K562 (cell line): ENCODE measurements around the gene SIGLEC5. TPM values are rescaled to one million over a fixed set of nuclear protein-coding genes. Genes with fewer than 3 reads are reported as not detected.

ENCODE experiments used
- DACH1 ChIP-seq: fragments of 450-650 bp; IDR thresholded peaks from 2 replicates; pipeline ENCODE4 v1.6.1; 2018; ENCODE audit not compliant: partially characterized antibody
- REST ChIP-seq, 2 experiments: fragments of 450-650 bp; formaldehyde crosslinking in 1 of 2; IDR thresholded peaks; 2 replicates each; pipeline versions ENCODE4 v1.4.0 to v1.6.1; 2014 to 2020; ENCODE audit warnings: mild to moderate bottlenecking in 2 of 2, borderline replicate concordance in 1 of 2, low read depth in 1 of 2
- TRIM24 ChIP-seq, 2 experiments: fragments of 450-650 bp; IDR thresholded peaks; 2 replicates each; pipeline ENCODE4 v1.6.1; 2016
- ZNF24 ChIP-seq: fragments of 450-650 bp; IDR thresholded peaks from 2 replicates; pipeline ENCODE4 v1.6.1; 2016
- polyA plus RNA-seq, 8 experiments: library from polyadenylated mRNA; depleted of rRNA in 4 of 8; stranded (reverse) in 5 of 8; unstranded in 3 of 8; fragments of >200 nt; fragmentation: Nextera tagmentation in 2 of 8; fragmentation: Illumina TruSeq in 1 of 8; extraction: Ambion mirVana in 2 of 8; extraction: Trizol in 1 of 8; gene quantifications; 2 replicates each; pipeline versions ENCODE4 v1.2.1 to v1.2.3, GENCODE V29; 2011 to 2014; ENCODE audit warnings: inconsistent platforms in 1 of 8, missing spikeins in 1 of 8
- total RNA-seq, 7 experiments: library from RNA; depleted of rRNA in 6 of 7; stranded (reverse); fragments of >200 nt in 6 of 7; fragmentation: Illumina TruSeq in 2 of 7; extraction: Trizol in 2 of 7; gene quantifications; 2 replicates each; pipeline versions ENCODE4 v1.2.1 to v1.2.3, GENCODE V29; 2011 to 2021; ENCODE audit warnings: low replicate concordance in 1 of 7

SIGLEC5 gene
- total and polyA plus RNA-seq, 9 of the 15 experiments (the other 6 are each of a cell fraction or from before 2014, with no cell fraction given) = 0.14 TPM; not detected in 8

GRCh38 chr19:51637362-51637978 is 7.3 kb upstream of the SIGLEC5 start (continued):
- TF ChIP-seq REST (IDR thresholded peaks at IDR 0.05; ENCODE audit: borderline replicate concordance) (peak; percentile 74; the same call in 1 of the 2 replicates), REST (CRISPR knock-in tag; IDR thresholded peaks at IDR 0.05; ENCODE audit: low read depth) (no peak), ZNF24 (peak; percentile 65; the same call in 1 of the 2 replicates), DACH1 (no peak), TRIM24 (IDR thresholded peaks at IDR 0.05) (0 out of 4 replicates have a peak, but pooled peaks of 1 of the 2 experiments have one; percentile 11)
